Cardiac muscle cell (in vitro differentiated cells and primary cell): ENCODE data around the gene PCDH12. TPM values are rescaled to one million over a fixed set of nuclear protein-coding genes. Genes with fewer than 3 reads are reported as not detected.

Experiments used
- DNase-seq, 2 donors: peaks; one replicate each; pipeline versions ENCODE4 v3.0.0 to v3.0.0-alpha.2; 2010 to 2017; ENCODE audit warnings: low read depth in 1 of 2, low spot score in 1 of 2
- H3K27ac ChIP-seq: fragments of 200-600 bp; sonication (generic); 2 replicates; pipeline ENCODE4 v1.5.1; 2016
- H3K27me3 ChIP-seq: fragments of 200-600 bp; sonication (generic); 2 replicates; pipeline ENCODE4 v1.6.0; 2016; ENCODE audit warnings: control low read depth
- H3K36me3 ChIP-seq: fragments of 200-600 bp; sonication (generic); 2 replicates; pipeline ENCODE4 v1.5.1; 2016; ENCODE audit warnings: control low read depth
- H3K4me1 ChIP-seq: fragments of 200-600 bp; sonication (generic); 2 replicates; pipeline ENCODE4 v1.8.1; 2017; ENCODE audit warnings: low read depth, mild to moderate bottlenecking, mixed run types
- H3K4me3 ChIP-seq: fragments of 200-600 bp; sonication (generic); 2 replicates; pipeline ENCODE4 v1.5.1; 2016; ENCODE audit warnings: mild to moderate bottlenecking
- H3K9me3 ChIP-seq: fragments of 200-600 bp; sonication (generic); 2 replicates; pipeline ENCODE4 v1.5.1; 2017; ENCODE audit warnings: low read depth, mild to moderate bottlenecking, control low read depth
- CTCF ChIP-seq: IDR thresholded peaks from 2 replicates; pipeline ENCODE4 v1.5.1; 2012; ENCODE audit warnings: low read depth, mild to moderate bottlenecking, low read length
- polyA plus RNA-seq: library from polyadenylated mRNA; unstranded; fragments of >200 nt; fragmentation: Nextera tagmentation; extraction: Ambion mirVana; gene quantifications from 2 replicates; pipeline ENCODE4 v1.2.1, GENCODE V29; 2016
- total RNA-seq: library from RNA; depleted of rRNA; stranded (reverse); fragments of >200 nt; gene quantifications from 2 replicates; pipeline ENCODE4 v1.2.3, GENCODE V29; 2016

The PCDH12 gene
- total and polyA plus RNA-seq, 2 experiments from 2014 or later: 0.44 to 0.57 TPM

- Histone ChIP-seq H3K27ac (no peak overlapping the region), H3K9me3 (no peaks in the 10 kb centered on the region), H3K4me1 (peaks cover 7% of the 10 kb centered on the region), H3K27me3 (no peaks in the 10 kb centered on the region), H3K36me3 (no peaks in the 10 kb centered on the region), H3K4me3 (no peak overlapping the region)
- DNase-seq: peak in 1 of 2 donors; percentile 48
- no peak for TF ChIP-seq CTCF
Measured at GRCh38 chr5:141958546-141959172, 657 bp upstream of the PCDH12 start.

- H3K4me3 ChIP-seq: no peak overlapping the region
Measured at GRCh38 chr5:141957367-141957996, 520 bp downstream of the PCDH12 start.

DNA sequence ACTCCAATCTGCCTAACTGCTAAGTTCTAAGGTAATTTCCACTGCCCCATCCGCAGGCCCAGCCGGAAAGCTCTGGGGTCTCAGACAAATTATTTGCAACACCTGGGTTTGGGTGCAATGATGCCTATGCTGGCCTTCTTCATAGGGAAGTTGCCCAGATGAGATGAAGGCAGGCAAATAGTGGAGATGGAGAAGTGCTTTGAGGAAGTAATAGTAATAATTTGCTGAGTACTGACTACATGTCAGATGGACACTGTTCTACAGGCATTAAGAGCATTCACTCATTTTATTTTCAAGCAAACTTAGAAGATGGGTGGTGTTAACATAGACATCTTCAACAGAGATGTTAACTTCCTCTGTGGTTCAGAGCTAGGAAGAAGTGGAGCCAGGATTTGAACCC lies 3.8 kb downstream of the PCDH12 start:
- Histone ChIP-seq H3K36me3 (no peaks in the 10 kb centered on the region), H3K27ac (no peak overlapping the region), H3K27me3 (no peaks in the 10 kb centered on the region), H3K4me1 (no peaks in the 10 kb centered on the region), H3K9me3 (no peaks in the 10 kb centered on the region), H3K4me3 (no peak overlapping the region)
- TF ChIP-seq CTCF: no peak
- no peak for DNase-seq

More at GRCh38 chr5:141957367-141957996, 520 bp downstream of the PCDH12 start:
- no peak overlapping the region for H3K27ac ChIP-seq
- no peaks in the 10 kb centered on the region for H3K36me3 ChIP-seq
- TF ChIP-seq CTCF: no peak
- peak in 1 of 2 donors; percentile 26 for DNase-seq
- H3K4me1 ChIP-seq: peaks cover 7% of the 10 kb centered on the region
- H3K27me3 ChIP-seq: no peaks in the 10 kb centered on the region
- no peaks in the 10 kb centered on the region for H3K9me3 ChIP-seq

DNA sequence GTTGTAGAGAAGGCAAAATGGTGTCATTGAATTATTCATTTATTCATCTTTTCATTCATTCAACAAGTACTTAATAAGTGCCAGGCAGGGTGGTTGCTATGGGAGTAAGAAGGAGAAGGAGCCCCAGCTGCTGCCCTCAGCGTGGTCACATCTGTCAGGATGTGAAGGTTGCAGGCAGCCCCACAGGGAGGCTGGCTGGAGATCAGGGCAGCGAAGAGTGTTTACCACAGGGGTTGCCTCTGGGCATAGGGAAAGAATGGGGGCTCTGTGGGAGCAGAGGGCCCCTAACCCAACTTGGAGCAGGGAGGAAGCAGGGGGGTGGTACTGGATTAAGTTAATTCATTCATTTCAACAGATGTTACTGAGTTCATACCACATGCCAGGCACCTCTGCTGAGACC lies 6.0 kb downstream of the PCDH12 start:
- Histone ChIP-seq H3K27me3 (no peaks in the 10 kb centered on the region), H3K27ac (no peak overlapping the region), H3K4me3 (no peak overlapping the region), H3K9me3 (no peaks in the 10 kb centered on the region), H3K36me3 (no peaks in the 10 kb centered on the region), H3K4me1 (no peaks in the 10 kb centered on the region)
- DNase-seq: no peak
- TF ChIP-seq CTCF: no peak

DNA sequence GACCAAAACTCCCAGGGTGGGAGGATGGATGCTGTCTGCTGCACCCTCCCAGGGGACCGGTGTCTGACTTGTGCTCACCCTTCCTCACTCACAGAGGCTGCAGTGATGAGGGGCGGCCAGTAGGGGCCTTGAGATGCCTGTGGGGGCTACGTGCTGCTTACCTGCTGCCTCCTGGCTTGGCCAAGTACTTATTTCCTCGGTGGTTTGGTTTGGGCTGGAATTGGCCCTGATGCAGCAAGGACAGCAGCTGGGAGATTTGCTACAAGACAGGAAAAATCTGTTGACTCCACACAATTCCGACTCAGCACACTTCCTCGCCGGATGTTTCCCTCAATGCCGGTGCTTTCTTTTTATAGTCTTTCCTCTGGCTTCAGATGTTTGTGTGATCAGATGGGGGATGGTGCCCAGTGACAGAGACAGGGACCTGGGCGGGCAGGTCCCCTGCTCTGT lies 6.6 kb downstream of the PCDH12 start:
- Histone ChIP-seq H3K4me1 (no peaks in the 10 kb centered on the region), H3K9me3 (no peaks in the 10 kb centered on the region), H3K27ac (no peak overlapping the region), H3K36me3 (no peaks in the 10 kb centered on the region), H3K27me3 (no peaks in the 10 kb centered on the region), H3K4me3 (no peak overlapping the region)
- TF ChIP-seq CTCF: peak; percentile 56
- peak; percentile 19 to 52 for DNase-seq
